NAMALWA (cell line): Measurements from ENCODE around the gene NUMA1.

Source experiments
- DNase-seq: peaks from one replicate; pipeline ENCODE4 v3.0.0-alpha.2; 2015; ENCODE audit warnings: low spot score

The NUMA1 gene

DNA sequence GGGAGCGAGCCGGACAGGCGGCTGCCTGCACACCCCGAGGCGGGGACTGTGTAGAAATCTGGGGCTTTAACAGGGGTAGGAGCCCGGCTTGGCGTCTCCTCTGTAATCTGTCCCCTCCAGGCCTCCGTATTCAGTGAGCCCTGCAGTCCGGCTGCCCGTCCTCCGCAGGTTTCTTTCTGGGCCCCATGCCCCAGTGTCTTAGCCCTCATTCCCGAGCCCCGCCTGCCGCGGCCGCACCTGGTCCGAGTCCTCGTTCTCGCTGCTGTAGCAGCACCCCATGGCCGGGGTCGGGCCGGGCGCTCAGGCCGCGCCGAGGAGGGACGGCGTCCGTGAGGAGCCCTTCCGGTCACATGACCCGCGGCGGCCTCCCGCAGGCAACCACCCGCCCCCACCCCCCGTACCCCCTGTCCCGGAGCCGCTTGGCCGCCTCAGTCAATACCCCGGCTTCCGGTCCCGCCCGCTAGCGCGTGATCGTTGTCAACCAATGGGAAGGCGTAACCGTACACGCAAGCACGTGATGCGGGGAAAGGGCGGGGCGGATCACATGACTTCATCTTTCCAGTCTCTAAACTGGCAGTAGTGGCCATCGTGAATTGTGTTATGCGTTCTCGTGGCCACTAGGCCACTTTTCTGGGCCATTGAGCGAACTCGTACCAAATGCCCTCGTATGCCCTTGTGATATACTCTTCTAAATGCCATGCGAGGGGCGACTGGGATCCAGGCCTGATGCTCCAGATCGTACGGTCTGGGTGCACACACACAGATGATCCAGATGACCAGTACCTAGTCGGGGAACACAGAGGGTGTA lies 22.8 kb upstream of the NUMA1 start, which contains the start of gene LAMTOR1:
Gene LAMTOR1, minus strand, starts transcription at position 352 of the 808 bp plus-strand sequence. Its CDS starts 73 bp downstream, at position 279.
- DNase-seq = peak; percentile 99

DNA sequence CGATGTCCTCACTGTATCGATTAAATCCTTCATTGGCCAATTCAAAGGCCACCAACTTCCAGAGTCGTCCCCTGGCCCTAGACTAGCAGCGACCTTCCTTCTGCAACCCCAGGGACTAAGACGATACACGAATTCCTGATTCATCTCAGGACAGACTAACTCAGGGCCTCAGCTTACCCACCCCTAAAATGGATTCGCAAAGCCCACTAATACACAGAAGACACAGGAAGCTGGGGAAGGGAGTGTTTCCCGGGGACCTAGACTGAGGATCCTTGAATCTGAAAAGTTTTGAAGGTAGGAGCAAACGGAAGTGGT lies 22.2 kb upstream of the NUMA1 start:
- no peak for DNase-seq

DNA sequence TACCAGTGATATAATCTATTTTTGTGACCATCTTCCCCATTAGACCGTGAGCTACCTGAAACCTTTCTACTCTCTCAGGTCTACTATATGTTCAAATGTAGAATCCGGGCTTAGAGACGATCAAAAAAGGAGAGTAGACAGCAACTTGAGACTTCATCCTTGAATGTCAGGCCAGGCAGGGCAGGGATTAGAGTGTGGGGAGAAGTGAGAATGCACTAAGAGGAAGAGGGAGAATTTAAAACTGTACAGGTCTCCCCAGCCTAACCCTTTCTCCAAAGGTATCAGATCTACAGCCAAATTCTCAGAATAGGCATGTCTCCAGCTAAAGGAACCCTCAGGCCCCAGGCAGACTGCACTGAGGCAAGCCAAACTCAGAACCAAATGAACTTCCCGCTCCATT lies 21.8 kb upstream of the NUMA1 start:
- no peak for DNase-seq

DNA sequence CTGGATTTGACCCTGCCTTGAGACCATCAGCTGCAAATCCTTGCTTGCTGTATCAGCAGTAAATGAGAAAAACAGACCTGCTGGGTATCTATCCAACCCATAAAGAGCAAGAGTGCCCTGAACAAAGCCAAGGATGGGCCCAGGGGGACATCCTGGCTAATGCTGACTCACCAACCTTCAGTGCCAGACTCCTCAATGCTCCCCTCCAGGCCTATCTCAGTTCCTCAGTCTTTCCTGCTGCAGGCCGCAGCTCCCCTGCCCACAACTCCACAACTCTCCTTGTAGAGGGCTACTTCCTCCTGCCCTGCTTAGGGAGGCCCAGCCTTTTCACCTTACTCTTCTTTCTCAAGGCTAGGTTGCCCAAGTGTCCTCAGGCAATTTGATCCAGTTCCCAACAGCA lies 20.1 kb upstream of the NUMA1 start:
- no peak for DNase-seq

DNA sequence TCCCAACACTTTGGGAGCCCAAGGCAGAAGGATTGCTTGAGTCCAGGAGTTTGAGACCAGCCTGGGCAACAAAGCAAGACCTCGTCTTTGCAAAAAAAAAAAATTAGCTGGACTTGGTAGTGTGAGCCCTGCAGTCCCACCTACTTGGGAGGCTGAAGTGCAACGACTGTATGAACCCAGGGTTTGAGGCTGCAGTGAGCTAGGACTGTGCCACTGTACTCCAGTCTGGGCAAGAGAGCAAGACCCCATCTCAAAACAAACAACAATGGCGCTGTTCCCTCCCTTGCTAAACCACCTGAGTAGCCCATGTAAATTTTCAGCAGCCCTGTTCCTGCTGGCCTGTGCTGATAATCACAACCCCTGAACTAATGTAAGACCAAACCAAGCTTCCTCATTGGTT lies 19.7 kb upstream of the NUMA1 start:
- DNase-seq = no peak

DNA sequence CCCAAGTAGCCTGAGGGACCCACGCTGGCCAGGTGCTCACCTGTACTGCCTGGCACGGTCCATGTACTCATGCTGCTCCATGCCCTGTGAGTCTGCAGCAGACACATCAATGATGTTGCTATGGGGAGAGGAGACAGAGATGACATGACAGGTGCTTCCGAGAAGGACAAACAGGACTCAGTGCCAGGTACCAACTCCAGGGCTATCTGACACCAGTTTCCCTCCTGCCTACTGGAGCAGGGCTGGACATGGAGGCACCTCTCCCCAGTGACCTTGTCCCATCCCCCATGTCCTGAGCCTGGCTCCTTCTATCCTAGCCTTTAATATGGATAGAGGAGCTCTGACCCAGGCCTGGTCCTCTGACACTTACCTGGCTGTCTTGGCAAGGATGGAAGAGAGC lies 18.4 kb upstream of the NUMA1 start:
- no peak for DNase-seq

DNA sequence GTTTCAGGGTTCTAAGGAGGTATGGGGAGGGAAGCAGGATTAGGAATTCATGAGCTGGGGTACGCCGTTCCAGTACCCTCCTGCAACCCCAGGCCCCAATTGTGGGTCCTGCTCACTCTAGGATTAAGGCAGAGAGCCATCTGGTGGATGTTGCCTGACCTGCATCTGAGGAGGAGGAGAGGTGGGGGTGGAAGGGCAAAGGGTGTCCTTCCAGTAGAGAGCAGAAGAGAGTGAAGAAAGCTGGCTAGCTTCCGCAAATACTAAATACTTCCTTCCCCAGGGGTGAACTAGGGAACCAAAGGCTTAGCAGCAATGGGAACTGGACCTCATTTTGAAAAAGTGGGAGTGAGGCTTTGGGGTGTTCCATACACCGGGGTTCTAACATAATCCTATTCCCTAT lies 10.9 kb upstream of the NUMA1 start:
- peak; percentile 92 for DNase-seq

DNA sequence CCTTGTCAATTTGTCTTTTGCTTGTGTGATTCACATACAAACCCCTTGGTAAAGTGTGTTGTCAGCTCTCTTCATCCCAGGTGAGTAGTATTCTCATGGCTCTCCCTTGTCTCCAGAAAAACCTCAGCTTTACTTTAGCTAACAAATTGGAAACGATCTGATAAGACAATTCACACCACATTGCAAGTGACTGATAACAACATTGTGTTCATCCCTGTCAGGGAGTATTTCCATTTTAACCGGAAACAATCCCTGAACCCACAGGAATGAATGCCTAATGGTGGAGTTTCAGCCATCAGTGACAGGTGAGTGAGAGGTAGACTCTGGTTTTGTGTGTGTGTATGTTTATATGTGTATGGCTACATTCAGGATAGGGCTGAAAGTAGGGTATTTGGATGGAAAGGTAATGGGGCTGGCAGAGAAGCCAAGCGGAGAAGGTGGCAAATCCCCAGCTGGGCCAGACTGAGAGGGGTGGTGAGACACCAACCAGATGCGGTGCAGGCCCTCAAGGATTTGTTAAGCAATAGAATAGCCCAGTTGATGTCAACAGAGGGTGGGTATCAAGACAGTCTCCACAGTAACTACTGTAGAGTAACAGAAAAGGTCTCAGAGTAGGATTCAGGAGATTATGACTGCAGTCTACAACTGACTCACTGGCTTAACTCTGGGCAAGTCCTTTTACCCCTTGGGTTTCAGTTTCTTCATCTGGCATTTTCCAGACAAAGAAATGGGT lies 7.9 kb upstream of the NUMA1 start:
- no peak for DNase-seq

DNA sequence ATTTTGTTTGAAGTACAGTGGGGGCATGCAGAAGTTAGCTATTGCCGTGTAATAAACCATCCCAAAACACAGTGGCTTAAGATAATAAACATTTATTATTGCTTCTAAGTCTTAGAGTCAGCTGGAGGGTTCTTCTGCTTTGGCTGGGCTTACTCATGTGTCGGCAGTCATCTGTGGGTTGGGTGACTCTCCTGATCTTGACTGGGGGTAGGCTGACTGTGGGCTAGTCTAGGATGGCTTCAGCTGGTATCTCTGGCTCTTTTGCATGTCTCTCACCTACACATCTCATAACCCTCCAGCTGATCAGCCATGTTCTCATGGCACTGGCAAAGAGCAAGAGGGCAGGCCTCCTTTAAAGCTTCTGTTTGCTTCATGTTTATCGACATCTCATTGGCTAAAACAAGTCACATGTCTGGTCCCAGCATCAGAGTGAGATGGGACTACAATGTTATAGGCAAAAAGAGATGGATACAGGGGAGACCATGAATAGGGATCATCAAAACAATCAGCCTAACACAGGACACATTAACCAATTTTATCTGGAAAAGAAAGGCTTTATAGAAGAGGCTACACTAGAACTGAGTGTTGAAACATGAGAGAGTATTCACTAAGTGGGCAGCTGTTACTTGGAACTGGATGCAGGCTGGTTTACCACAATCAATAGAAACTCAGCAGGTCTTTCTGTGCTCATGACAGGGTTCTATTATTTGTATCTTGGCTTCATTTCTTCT lies 5.4 kb upstream of the NUMA1 start:
- no peak for DNase-seq

DNA sequence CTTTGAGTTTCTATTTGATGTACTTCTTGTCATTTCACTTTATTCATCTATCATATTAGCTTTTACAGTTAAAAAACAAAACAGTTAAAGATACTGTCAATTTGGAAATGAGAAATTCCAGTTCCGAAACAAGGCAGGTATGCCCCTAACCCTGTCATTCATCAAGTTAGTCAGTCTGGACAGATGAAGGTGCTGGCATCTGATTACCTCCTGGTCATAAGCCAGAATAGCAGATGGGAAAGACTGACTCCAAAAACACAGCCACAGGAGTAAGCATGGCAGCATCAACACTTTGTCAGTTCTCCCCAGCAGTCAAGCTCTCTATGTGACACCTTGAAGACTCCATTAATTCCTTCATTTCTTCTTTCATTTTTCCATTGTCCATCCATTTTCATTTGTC lies 4.6 kb upstream of the NUMA1 start:
- no peak for DNase-seq

DNA sequence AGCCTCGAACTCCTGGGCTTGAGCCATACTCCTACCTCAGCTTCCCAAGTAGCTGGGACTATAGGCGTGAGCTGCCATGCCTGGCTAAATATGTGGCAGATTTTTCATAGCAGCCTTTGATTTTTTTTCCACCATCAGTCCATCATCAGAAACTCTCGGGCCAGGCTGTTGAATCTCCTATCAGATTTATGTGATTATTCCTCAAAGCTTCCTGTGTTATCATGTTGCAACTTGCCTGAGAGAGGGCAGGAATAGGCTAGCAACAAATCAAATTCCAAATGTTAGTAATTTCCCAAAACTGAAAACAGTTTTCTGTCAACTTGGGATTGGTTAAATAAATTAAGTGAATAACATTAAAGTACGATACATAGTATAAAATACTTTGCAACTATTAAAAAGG lies 3.7 kb upstream of the NUMA1 start:
- DNase-seq = no peak

DNA sequence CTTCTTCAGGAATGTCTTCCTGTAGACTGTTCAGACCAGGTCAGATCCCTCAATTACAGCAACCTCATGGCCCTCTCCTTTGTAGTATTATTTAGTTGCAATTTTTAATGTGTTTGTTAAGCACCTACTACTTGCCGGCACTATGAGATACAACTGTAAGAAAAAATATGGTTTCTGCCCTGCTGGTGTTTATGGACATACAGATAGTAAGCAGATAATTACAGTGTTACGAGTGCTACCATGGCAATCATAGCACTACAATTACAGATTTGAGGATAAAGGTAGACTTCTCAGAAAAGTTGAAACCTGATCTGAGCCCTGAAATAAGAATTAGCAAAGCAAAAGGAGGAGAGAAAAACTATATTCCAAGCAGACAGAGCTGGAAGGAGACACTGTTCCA lies 3.1 kb upstream of the NUMA1 start:
- no peak for DNase-seq

DNA sequence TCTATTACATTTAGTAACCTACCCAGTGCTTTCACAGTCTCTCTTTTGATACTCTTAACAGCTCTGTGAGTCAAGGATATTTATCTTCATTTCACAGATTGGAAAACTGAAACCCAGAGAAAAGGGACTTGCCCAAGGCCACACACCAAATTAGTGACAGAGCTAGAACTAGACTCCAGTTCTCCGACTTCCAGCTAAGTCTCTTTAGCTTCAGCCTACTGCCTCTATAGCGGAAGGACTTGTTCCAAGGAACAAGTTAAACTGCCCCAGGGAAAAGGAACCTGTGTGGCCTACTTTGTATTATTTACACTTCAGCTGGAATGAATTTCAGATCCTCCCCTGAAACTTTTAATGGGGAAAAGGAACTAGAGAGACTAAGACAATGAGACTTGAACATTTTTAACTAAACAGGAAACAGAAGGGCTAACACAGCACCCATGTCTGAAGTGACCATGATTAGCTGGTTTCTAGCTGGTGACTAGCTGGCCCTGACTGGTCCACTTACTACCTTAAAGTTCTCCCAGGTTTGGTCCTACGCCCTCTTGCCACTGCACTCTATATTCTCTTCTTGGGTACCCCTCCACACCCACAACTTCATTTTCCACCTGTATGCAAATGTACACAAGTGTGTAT lies 1.6 kb upstream of the NUMA1 start:
- no peak for DNase-seq

DNA sequence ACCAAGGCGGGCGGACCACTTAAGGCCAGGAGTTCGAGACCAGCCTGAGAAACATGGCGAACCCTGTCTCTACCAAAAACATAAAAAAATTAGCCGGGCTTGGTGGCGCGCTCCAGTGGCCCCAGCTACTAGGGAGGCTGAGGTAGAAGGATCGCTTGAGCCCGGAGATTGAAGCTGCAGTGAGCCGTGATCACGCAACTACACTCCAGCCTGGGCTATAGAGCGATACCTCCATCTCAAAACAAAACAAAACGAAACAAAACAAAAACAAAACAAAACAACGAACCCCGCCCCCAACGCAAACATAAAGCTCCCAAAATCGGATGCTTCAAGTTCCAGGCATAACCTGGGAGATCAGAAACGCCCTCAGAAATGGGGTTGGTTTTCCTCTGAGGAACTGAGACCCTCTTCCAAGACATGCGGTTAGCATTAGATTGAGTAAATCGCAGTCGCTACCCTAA lies 872 bp upstream of the NUMA1 start:
- no peak for DNase-seq

DNA sequence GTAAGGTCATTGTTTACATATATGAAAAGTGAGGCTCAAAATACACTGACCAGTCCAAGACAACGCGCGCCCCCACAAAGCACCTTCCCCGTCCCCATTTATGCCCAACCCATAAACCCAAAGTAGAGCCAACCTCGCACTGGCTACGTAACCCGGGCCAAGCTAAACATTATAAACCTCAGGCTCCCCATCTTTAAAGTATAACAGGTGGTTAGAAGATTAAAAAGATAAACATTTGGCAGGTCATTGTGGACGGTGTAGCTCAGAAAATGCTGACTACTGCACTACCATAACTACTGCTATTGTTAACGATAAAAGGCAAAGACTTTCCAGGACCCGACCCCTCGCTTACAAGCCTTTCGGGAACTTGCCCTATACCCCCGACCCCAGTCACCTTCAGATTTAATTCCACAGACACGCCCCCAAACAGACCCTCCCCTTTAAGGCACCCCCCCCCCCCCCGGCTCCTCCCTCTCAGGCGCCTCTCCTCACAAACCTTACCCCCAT lies 470 bp downstream of the NUMA1 start:
- no peak for DNase-seq

DNA sequence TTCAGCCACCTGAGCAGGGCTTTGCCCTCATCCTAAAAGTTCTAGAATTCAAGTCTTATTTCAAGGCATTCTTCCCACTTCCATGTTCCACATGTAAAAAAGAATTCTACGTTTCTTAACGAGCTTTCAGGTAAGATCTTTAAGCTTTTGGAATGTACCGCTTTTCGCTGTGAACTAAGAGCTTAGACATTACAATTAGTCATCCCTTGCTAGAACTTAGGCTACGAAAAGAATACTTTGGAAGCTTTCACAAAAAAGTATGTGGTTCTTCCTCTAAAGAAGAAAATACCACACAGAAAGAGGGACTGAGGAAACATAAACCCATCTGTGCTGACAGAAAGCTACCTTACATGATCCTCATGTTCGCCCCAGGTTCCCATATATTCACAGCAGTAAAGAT lies 1.9 kb downstream of the NUMA1 start:
- no peak for DNase-seq

DNA sequence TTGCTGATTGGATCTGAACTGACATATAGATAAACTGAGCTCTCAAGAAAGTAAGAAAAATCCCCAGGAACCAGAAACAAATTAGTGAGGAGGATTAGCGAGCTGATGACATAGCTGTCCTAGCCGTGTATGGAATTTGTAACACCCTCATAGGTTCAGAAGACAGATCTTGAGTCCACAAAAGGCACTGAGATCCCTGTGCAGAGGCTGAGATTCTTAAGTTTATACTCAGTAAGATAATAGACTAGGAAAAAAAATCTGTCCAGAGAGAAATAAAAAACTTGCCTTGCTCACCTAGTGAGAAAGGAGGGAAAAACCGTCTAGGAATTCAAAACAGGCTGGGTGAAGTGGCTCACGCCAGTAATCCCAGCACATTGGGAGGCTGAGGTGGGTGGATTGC lies 4.6 kb downstream of the NUMA1 start:
- no peak for DNase-seq

DNA sequence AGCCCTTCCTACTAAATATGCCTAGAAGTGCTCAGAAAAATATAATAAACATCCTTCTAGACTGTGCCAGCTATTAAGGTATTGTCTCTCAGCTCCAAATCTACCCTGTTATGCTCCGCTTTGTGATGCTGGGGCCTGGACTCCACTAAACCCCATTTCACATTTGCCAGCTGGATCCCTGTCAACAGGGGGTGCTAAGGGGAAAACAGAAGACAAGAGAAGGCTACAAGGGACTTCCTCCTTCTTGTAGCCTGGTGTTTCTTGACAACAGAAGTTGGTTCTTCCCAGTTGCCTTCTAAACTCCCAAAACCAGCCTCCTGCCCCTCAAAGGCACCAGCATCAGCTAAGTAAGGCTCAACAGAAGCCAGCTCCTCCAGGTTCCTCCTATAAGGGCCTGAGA lies 5.2 kb downstream of the NUMA1 start:
- peak; percentile 65 for DNase-seq

DNA sequence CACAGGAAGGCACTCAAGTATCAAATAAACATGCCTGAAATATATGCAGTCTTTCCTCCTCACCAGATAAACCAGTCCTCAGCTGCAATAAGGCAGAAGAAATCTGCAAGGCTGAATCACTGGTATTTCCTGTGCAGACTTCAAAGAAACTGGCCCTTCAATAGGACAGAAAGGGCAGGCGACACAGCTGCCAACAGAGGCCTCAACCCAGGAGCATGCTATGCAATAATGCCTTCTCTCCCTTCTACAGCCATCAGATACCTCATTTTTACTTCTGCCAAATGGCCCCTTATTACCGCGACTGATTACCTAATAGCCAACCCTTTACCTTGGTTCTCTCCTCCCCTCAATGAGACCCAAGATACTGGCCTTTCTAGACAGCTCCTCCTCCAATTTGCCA lies 8.0 kb downstream of the NUMA1 start:
- DNase-seq = peak; percentile 60

DNA sequence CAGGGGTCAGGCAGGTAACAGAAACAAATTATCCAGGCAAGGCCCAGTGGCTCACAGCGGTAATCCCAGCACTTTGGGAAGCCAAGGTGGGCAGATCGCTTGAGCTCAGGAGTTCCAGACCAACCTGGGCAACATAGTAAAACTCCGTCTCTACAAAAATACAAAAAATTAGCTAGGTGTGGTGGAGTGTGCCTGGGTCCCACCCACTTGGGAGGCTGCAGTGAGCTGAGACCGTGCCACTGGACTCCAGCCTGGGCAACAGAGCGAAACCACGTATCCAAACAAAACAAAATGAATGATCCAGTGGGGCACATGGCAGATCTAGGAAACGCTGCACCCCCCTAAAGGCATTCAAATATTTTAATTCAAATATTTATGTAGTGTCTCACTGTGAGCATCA lies 9.9 kb downstream of the NUMA1 start:
- DNase-seq = no peak

DNA sequence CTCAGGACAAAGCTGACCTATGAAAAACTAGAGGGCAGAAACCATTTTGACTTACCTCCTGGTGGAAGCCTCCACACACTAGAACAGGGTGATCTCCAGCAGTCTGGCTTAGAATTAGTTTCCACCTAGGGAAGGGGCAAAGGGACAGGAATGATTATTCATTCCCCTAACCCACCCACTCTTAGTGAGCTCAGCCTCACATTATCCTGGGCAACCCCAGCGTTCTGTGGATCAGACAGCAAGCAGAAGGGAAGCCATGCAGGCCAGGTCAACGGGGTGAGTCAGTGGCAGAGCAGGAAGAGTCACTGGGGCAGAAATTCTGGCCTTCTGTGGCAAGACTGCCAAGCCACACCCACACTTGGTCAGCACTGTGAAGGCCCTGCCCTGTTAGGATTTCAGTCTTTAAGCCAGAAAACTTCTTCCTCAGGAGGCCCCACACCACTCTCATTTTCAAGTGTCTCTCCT lies 10.5 kb downstream of the NUMA1 start:
- no peak for DNase-seq

DNA sequence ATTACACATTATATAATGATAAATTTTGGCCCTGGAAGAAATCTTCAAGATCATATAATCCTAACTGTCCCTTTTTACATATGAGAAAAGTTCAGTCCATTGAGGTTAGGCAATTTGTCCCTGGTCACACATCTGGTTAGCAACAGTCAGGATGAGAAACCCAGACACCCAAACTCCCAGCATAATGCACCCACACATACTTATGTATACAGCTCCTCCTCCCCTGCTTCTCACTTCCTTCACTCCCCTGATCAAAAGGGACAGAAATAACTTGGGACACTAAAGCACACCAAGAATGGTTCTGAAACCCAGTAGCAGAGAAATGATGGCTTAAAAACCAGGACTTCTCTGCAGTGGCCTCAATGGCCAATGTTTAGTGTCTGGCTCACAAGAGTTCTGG lies 11.1 kb downstream of the NUMA1 start:
- DNase-seq = no peak
